ENCODE results near the gene FOXM1. TPM values are rescaled to one million over a fixed set of nuclear protein-coding genes. Genes with fewer than 3 reads are reported as not detected.
"Not testable (repeated sequence)": the region's sequence is repeated elsewhere in the genome, so short reads cannot be mapped to it uniquely, and the experiment has no call there.

Gene FOXM1
- total RNA-seq, 1 experiment from 2014 or later = 76.9 TPM

GRCh38 chr12:2891240-2892053 lies 14.5 kb upstream of the FOXM1 start:
- no peaks in the 10 kb centered on the region for H3K27me3 ChIP-seq (ENCODE audit: control insufficient read depth, insufficient read depth, low read length)
- peak overlapping the region; percentile 88 for H3K4me3 ChIP-seq (ENCODE audit: insufficient read depth, low read depth, low read length)
- peak; percentile 75 for DNase-seq
- H3K36me3 ChIP-seq (replicated peaks; ENCODE audit: control insufficient read depth, insufficient read depth, low read length) = peaks cover 11% of the 10 kb centered on the region

- H3K4me3 ChIP-seq (ENCODE audit: insufficient read depth, low read depth, low read length) = peak within 1 kb of the TSS; percentile 88
- H3K36me3 ChIP-seq (replicated peaks; ENCODE audit: control insufficient read depth, insufficient read depth, low read length) = peaks cover 15% of the 10 kb centered on the region
- H3K27me3 ChIP-seq (ENCODE audit: control insufficient read depth, insufficient read depth, low read length) = no peaks in the 10 kb centered on the region
- peak; percentile 99 for DNase-seq
Observed at GRCh38 chr12:2890388-2891239, 13.6 kb upstream of the FOXM1 start, which contains the start of gene TULP3. Gene TULP3 (plus strand): TSS chr12:2890891. CDS start chr12:2890948, 57 bp downstream.

GRCh38 chr12:2890001-2890387 lies 13.0 kb upstream of the FOXM1 start:
- H3K36me3 ChIP-seq (replicated peaks; ENCODE audit: control insufficient read depth, insufficient read depth, low read length) = peaks cover 15% of the 10 kb centered on the region
- no peak for DNase-seq
- no peaks in the 10 kb centered on the region for H3K27me3 ChIP-seq (ENCODE audit: control insufficient read depth, insufficient read depth, low read length)
- peak overlapping the region; percentile 88 for H3K4me3 ChIP-seq (ENCODE audit: insufficient read depth, low read depth, low read length)

- DNase-seq = no peak
- H3K36me3 ChIP-seq (replicated peaks; ENCODE audit: control insufficient read depth, insufficient read depth, low read length) = peaks cover 15% of the 10 kb centered on the region
Observed at GRCh38 chr12:2886768-2887450, 9.9 kb upstream of the FOXM1 start.

GRCh38 chr12:2884810-2885209 lies 7.8 kb upstream of the FOXM1 start:
- Histone ChIP-seq H3K36me3 (replicated peaks; ENCODE audit: control insufficient read depth, insufficient read depth, low read length) (peaks cover 15% of the 10 kb centered on the region), H3K4me3 (ENCODE audit: insufficient read depth, low read depth, low read length) (no peak overlapping the region), H3K27me3 (ENCODE audit: control insufficient read depth, insufficient read depth, low read length) (no peaks in the 10 kb centered on the region)
- no peak for DNase-seq

More at GRCh38 chr12:2886768-2887450, 9.9 kb upstream of the FOXM1 start:
- Histone ChIP-seq H3K27me3 (ENCODE audit: control insufficient read depth, insufficient read depth, low read length) (no peaks in the 10 kb centered on the region), H3K4me3 (ENCODE audit: insufficient read depth, low read depth, low read length) (no peak overlapping the region)

- Histone ChIP-seq H3K27me3 (ENCODE audit: control insufficient read depth, insufficient read depth, low read length) (no peaks in the 10 kb centered on the region), H3K36me3 (replicated peaks; ENCODE audit: control insufficient read depth, insufficient read depth, low read length) (no peaks in the 10 kb centered on the region; the same call in 1 of the 2 replicates), H3K4me3 (ENCODE audit: insufficient read depth, low read depth, low read length) (no peak overlapping the region)
- DNase-seq = no peak
Observed at GRCh38 chr12:2879853-2880252, 2.9 kb upstream of the FOXM1 start.

- Histone ChIP-seq H3K4me3 (ENCODE audit: insufficient read depth, low read depth, low read length) (peak overlapping the region; percentile 92), H3K36me3 (replicated peaks; ENCODE audit: control insufficient read depth, insufficient read depth, low read length) (peaks cover 9% of the 10 kb centered on the region), H3K27me3 (ENCODE audit: control insufficient read depth, insufficient read depth, low read length) (no peaks in the 10 kb centered on the region)
- peak; percentile 49 for DNase-seq
Observed at GRCh38 chr12:2877953-2878732, 1.2 kb upstream of the FOXM1 start.

- no peak for DNase-seq
Observed at GRCh38 chr12:2876431-2877046, 435 bp downstream of the FOXM1 start.

GRCh38 chr12:2868986-2869632 lies 7.9 kb downstream of the FOXM1 start:
- H3K4me3 ChIP-seq (ENCODE audit: insufficient read depth, low read depth, low read length); DNase-seq; H3K27me3 ChIP-seq (ENCODE audit: control insufficient read depth, insufficient read depth, low read length): not testable (repeated sequence)
- peaks cover 49% of the 10 kb centered on the region for H3K36me3 ChIP-seq (replicated peaks; ENCODE audit: control insufficient read depth, insufficient read depth, low read length)

More at GRCh38 chr12:2876431-2877046, 435 bp downstream of the FOXM1 start:
- Histone ChIP-seq H3K36me3 (replicated peaks; ENCODE audit: control insufficient read depth, insufficient read depth, low read length) (peaks cover 14% of the 10 kb centered on the region), H3K4me3 (ENCODE audit: insufficient read depth, low read depth, low read length) (peak overlapping the region; percentile 92), H3K27me3 (ENCODE audit: control insufficient read depth, insufficient read depth, low read length) (no peaks in the 10 kb centered on the region)

GRCh38 chr12:2864198-2864597 lies 12.8 kb downstream of the FOXM1 start:
- Histone ChIP-seq H3K4me3 (ENCODE audit: insufficient read depth, low read depth, low read length) (no peak overlapping the region), H3K27me3 (ENCODE audit: control insufficient read depth, insufficient read depth, low read length) (no peaks in the 10 kb centered on the region), H3K36me3 (replicated peaks; ENCODE audit: control insufficient read depth, insufficient read depth, low read length) (peaks cover 52% of the 10 kb centered on the region)
- DNase-seq = no peak

GRCh38 chr12:2863402-2863801 lies 13.6 kb downstream of the FOXM1 start:
- H3K36me3 ChIP-seq (replicated peaks; ENCODE audit: control insufficient read depth, insufficient read depth, low read length) = peaks cover 53% of the 10 kb centered on the region
- H3K27me3 ChIP-seq (ENCODE audit: control insufficient read depth, insufficient read depth, low read length); H3K4me3 ChIP-seq (ENCODE audit: insufficient read depth, low read depth, low read length); DNase-seq: not testable (repeated sequence)

- no peak for DNase-seq
- H3K36me3 ChIP-seq (replicated peaks; ENCODE audit: control insufficient read depth, insufficient read depth, low read length) = peaks cover 48% of the 10 kb centered on the region
- H3K27me3 ChIP-seq (ENCODE audit: control insufficient read depth, insufficient read depth, low read length) = no peaks in the 10 kb centered on the region
- no peak overlapping the region for H3K4me3 ChIP-seq (ENCODE audit: insufficient read depth, low read depth, low read length)
Observed at GRCh38 chr12:2862876-2863275, 14.1 kb downstream of the FOXM1 start.

- peaks cover 32% of the 10 kb centered on the region for H3K36me3 ChIP-seq (replicated peaks; ENCODE audit: control insufficient read depth, insufficient read depth, low read length)
- no peak for DNase-seq
- no peaks in the 10 kb centered on the region for H3K27me3 ChIP-seq (ENCODE audit: control insufficient read depth, insufficient read depth, low read length)
Observed at GRCh38 chr12:2860170-2860569, 16.8 kb downstream of the FOXM1 start.

More at GRCh38 chr12:2860170-2860569, 16.8 kb downstream of the FOXM1 start:
- H3K4me3 ChIP-seq (ENCODE audit: insufficient read depth, low read depth, low read length) = no peak overlapping the region

Data from H7 (cell line).